ENCODE measurements around the gene OR10G7.

The OR10G7 gene

GRCh38 chr11:123995119-123995518 is 46.0 kb downstream of the OR10G7 start, which contains the start of gene OR10G6:
OR10G6 (minus strand) TSS chr11:123995161; CDS start chr11:123995161, 0 bp downstream.
- DNase-seq (ENCODE audit: low read depth): no peak
- TF ChIP-seq CTCF (IDR thresholded peaks at IDR 0.05; ENCODE audit: low read depth, low read length, missing control alignments): no peak
- no peak within 1 kb of the TSS for H3K4me3 ChIP-seq (ENCODE audit: low read depth, low read length)
